H9 (cell line): ENCODE results near the gene STX2. TPM values are rescaled to one million over a fixed set of nuclear protein-coding genes. Genes with fewer than 3 reads are reported as not detected.
"Not testable (repeated sequence)": the region's sequence is repeated elsewhere in the genome, so short reads cannot be mapped to it uniquely, and the experiment has no call there.

Source experiments
- DNase-seq: peaks from one replicate; pipeline ENCODE4 v3.0.0-alpha.2; 2017
- H2AFZ ChIP-seq: one replicate; pipeline ENCODE4 v1.6.1; 2013; ENCODE audit warnings: mild to moderate bottlenecking, low read length, control low read depth, moderate library complexity
- H2AK5ac ChIP-seq: 2 replicates; pipeline ENCODE4 v1.6.1; 2013; ENCODE audit warnings: low read length, control low read depth, mixed read lengths; ENCODE audit not compliant: insufficient read length
- H2BK120ac ChIP-seq: one replicate; pipeline ENCODE4 v1.6.1; 2013; ENCODE audit warnings: low read depth, mild to moderate bottlenecking, low read length, control low read depth, inconsistent platforms; ENCODE audit not compliant: poor library complexity, severe bottlenecking
- H2BK12ac ChIP-seq: 2 replicates; pipeline ENCODE4 v1.6.1; 2013; ENCODE audit warnings: low read length, control low read depth, mixed read lengths, low read depth; ENCODE audit not compliant: insufficient read length
- H2BK15ac ChIP-seq: 2 replicates; pipeline ENCODE4 v1.6.1; 2013; ENCODE audit warnings: low read depth, low read length, control low read depth
- H2BK20ac ChIP-seq: one replicate; pipeline ENCODE4 v1.6.1; 2013; ENCODE audit warnings: low read depth, mild to moderate bottlenecking, low read length, control low read depth, inconsistent platforms; ENCODE audit not compliant: poor library complexity, severe bottlenecking
- H2BK5ac ChIP-seq: 2 replicates; pipeline ENCODE4 v1.6.1; 2013; ENCODE audit warnings: low read length, control low read depth, mixed read lengths; ENCODE audit not compliant: insufficient read length
- H3K14ac ChIP-seq: 2 replicates; pipeline ENCODE4 v1.6.1; 2013; ENCODE audit warnings: low read length, control low read depth; ENCODE audit not compliant: insufficient read depth
- H3K18ac ChIP-seq: 2 replicates; pipeline ENCODE4 v1.6.1; 2013; ENCODE audit warnings: low read depth, mild to moderate bottlenecking, mixed read lengths, low read length, control low read depth; ENCODE audit not compliant: insufficient read length
- H3K23ac ChIP-seq: 2 replicates; pipeline ENCODE4 v1.6.1; 2013; ENCODE audit warnings: low read length, control low read depth, mixed read lengths, low read depth; ENCODE audit not compliant: insufficient read length
- H3K23me2 ChIP-seq: 2 replicates; pipeline ENCODE4 v1.6.1; 2013; ENCODE audit warnings: low read depth, mild to moderate bottlenecking, mixed read lengths, low read length, control low read depth; ENCODE audit not compliant: insufficient read length, poor library complexity, severe bottlenecking
- H3K27ac ChIP-seq: 2 replicates; pipeline ENCODE4 v1.5.1; 2013; ENCODE audit warnings: low read length, control low read depth, mixed read lengths, low read depth; ENCODE audit not compliant: insufficient read length
- H3K27me3 ChIP-seq: 2 replicates; pipeline ENCODE4 v1.6.1; 2013; ENCODE audit warnings: low read length, control low read depth, inconsistent platforms; ENCODE audit not compliant: insufficient read depth
- H3K4ac ChIP-seq: 2 replicates; pipeline ENCODE4 v1.6.1; 2013; ENCODE audit warnings: low read depth, mild to moderate bottlenecking, control low read depth, inconsistent platforms, low read length, moderate library complexity
- H3K4me1 ChIP-seq: 2 replicates; pipeline ENCODE4 v1.6.1; 2013; ENCODE audit warnings: low read length, control low read depth, inconsistent platforms; ENCODE audit not compliant: insufficient read depth
- H3K4me2 ChIP-seq: 2 replicates; pipeline ENCODE4 v1.6.1; 2013; ENCODE audit warnings: low read length, control low read depth, mixed read lengths; ENCODE audit not compliant: insufficient read length, insufficient read depth
- H3K56ac ChIP-seq: 2 replicates; pipeline ENCODE4 v1.6.1; 2013; ENCODE audit warnings: low read depth, mild to moderate bottlenecking, mixed read lengths, low read length, control low read depth; ENCODE audit not compliant: insufficient read length
- H3K79me1 ChIP-seq: 2 replicates; pipeline ENCODE4 v1.6.1; 2013; ENCODE audit warnings: low read depth, mild to moderate bottlenecking, moderate library complexity, low read length, control low read depth, inconsistent platforms; ENCODE audit not compliant: insufficient read depth, poor library complexity, severe bottlenecking
- H3K79me2 ChIP-seq: 2 replicates; pipeline ENCODE4 v1.6.1; 2013; ENCODE audit warnings: low read length, control low read depth, inconsistent platforms; ENCODE audit not compliant: insufficient read depth
- H3K9ac ChIP-seq: 2 replicates; pipeline ENCODE4 v1.6.1; 2013; ENCODE audit warnings: low read length, control low read depth, mixed read lengths; ENCODE audit not compliant: insufficient read length; ENCODE audit errors: extremely low read depth
- H3K9me3 ChIP-seq: one replicate; pipeline ENCODE4 v1.6.1; 2013; ENCODE audit warnings: low read depth, low read length, inconsistent platforms; ENCODE audit not compliant: control insufficient read depth
- H3T11ph ChIP-seq: one replicate; pipeline ENCODE4 v1.6.1; 2013; ENCODE audit warnings: mild to moderate bottlenecking, low read length, control low read depth, inconsistent platforms
- H4K20me1 ChIP-seq: one replicate; pipeline ENCODE4 v1.6.1; 2013; ENCODE audit not compliant: control insufficient read depth, insufficient read length, insufficient read depth
- H4K5ac ChIP-seq: 2 replicates; pipeline ENCODE4 v1.6.1; 2013; ENCODE audit warnings: low read depth, mild to moderate bottlenecking, mixed read lengths, low read length, control low read depth; ENCODE audit not compliant: insufficient read length
- H4K8ac ChIP-seq: replicated peaks from 2 replicates; pipeline ENCODE4 v1.6.1; 2013; ENCODE audit warnings: low read length, control low read depth, mixed read lengths, low read depth; ENCODE audit not compliant: insufficient read length
- H4K91ac ChIP-seq: 2 replicates; pipeline ENCODE4 v1.6.1; 2013; ENCODE audit warnings: low read depth, mild to moderate bottlenecking, moderate library complexity, mixed read lengths, low read length, control low read depth; ENCODE audit not compliant: insufficient read length
- H3K27ac Mint-ChIP-seq, 3 experiments: 2 replicates in 2 of 3; 3 replicates in 1 of 3; pipeline ENCODE4 v1.8.0; 2020 to 2021; ENCODE audit warnings: mixed read lengths in 3 of 3, mild to moderate bottlenecking in 1 of 3, moderate library complexity in 1 of 3
- H3K27me3 Mint-ChIP-seq: 2 replicates; pipeline ENCODE4 v1.8.0; 2021; ENCODE audit warnings: low read depth, mild to moderate bottlenecking, moderate library complexity, mixed read lengths
- H3K36me3 Mint-ChIP-seq, 3 experiments: 2 replicates in 2 of 3; 3 replicates in 1 of 3; pipeline ENCODE4 v1.8.0; 2020 to 2021; ENCODE audit warnings: low read depth in 3 of 3, mixed read lengths in 3 of 3; ENCODE audit not compliant: insufficient read depth in 1 of 3
- H3K4me1 Mint-ChIP-seq, 2 experiments: 2 replicates each; pipeline ENCODE4 v1.8.0; 2020; ENCODE audit warnings: mixed read lengths in 2 of 2
- H3K4me3 Mint-ChIP-seq, 2 experiments: 2 replicates in 1 of 2; 3 replicates in 1 of 2; pipeline ENCODE4 v1.8.0; 2020 to 2021; ENCODE audit warnings: mild to moderate bottlenecking in 2 of 2, mixed read lengths in 2 of 2, moderate library complexity in 1 of 2
- H3K9me3 Mint-ChIP-seq, 2 experiments: 2 replicates in 1 of 2; 3 replicates in 1 of 2; pipeline ENCODE4 v1.8.0; 2020; ENCODE audit warnings: mild to moderate bottlenecking in 2 of 2, mixed read lengths in 2 of 2, moderate library complexity in 1 of 2
- WGBS: extraction: QIAGEN DNeasy Blood & Tissue Kit; methylation state at CpG from one replicate; pipeline ENCODE4 v1.1.7; 2013; ENCODE audit warnings: missing lambda C conversion rate, low lambda C conversion rate, mixed read lengths; ENCODE audit not compliant: insufficient read length; ENCODE audit errors: extremely low coverage; 5-methylcytosine and 5-hydroxymethylcytosine counted together
- total RNA-seq: library from RNA; stranded (reverse); gene quantifications from 2 replicates; pipeline ENCODE4 v1.2.1, GENCODE V29; 2021
- TF ChIP-seq, protein P1 (sequence below): fragments of 200-600 bp; sonication (generic); conservative IDR thresholded peaks from 3 replicates; pipeline ENCODE4 v1.8.0; 2021; ENCODE audit warnings: antibody characterized with exemption, mild to moderate bottlenecking

The STX2 gene
- total RNA-seq, 1 experiment from 2014 or later: 19.4 TPM

DNA sequence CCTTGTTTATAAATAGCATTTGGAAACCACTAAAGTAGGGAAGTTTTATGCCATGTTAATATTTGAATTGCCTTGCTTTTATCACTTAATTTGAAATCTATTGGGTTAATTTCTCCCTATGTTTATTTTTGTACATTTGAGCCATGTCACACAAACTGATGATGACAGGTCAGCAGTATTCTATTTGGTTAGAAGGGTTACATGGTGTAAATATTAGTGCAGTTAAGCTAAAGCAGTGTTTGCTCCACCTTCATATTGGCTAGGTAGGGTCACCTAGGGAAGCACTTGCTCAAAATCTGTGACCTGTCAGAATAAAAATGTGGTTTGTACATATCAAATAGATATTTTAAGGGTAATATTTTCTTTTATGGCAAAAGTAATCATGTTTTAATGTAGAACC, 37.2 kb upstream of the STX2 start:
- H2BK15ac ChIP-seq: no peak overlapping the region
- no peak overlapping the region for H4K91ac ChIP-seq
- no peaks in the 10 kb centered on the region for H3K27me3 ChIP-seq
- no peak overlapping the region for H2BK20ac ChIP-seq
- H3K14ac ChIP-seq: no peak overlapping the region
- no peak overlapping the region for H2BK12ac ChIP-seq
- H4K5ac ChIP-seq: no peak overlapping the region
- no peak overlapping the region for H2AFZ ChIP-seq
- H3K23me2 ChIP-seq: peaks cover 11% of the 10 kb centered on the region
- no peak for DNase-seq
- H2BK120ac ChIP-seq: no peak overlapping the region
- Mint-ChIP-seq H3K4me3 (no peak overlapping the region; a peak in 1 of 5 replicates), H3K36me3 (peaks cover 43 to 55% (median 52%) of the 10 kb centered on the region in 3 experiments), H3K9me3 (peaks cover 0 to 2% of the 10 kb centered on the region in 2 experiments; a peak in 1 of 5 replicates), H3K4me1 (peaks cover 55 to 62% of the 10 kb centered on the region in 2 experiments), H3K27me3 (no peaks in the 10 kb centered on the region; the same call in 1 of the 2 replicates), H3K27ac (no peak overlapping the region)
- TF ChIP-seq, protein P1, sequence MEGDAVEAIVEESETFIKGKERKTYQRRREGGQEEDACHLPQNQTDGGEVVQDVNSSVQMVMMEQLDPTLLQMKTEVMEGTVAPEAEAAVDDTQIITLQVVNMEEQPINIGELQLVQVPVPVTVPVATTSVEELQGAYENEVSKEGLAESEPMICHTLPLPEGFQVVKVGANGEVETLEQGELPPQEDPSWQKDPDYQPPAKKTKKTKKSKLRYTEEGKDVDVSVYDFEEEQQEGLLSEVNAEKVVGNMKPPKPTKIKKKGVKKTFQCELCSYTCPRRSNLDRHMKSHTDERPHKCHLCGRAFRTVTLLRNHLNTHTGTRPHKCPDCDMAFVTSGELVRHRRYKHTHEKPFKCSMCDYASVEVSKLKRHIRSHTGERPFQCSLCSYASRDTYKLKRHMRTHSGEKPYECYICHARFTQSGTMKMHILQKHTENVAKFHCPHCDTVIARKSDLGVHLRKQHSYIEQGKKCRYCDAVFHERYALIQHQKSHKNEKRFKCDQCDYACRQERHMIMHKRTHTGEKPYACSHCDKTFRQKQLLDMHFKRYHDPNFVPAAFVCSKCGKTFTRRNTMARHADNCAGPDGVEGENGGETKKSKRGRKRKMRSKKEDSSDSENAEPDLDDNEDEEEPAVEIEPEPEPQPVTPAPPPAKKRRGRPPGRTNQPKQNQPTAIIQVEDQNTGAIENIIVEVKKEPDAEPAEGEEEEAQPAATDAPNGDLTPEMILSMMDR: no peak
- H3K4me1 ChIP-seq: peaks cover 2% of the 10 kb centered on the region; the same call in 1 of the 2 replicates
- H3K4ac ChIP-seq: no peak overlapping the region
- H3K9ac ChIP-seq: no peak overlapping the region
- no peak overlapping the region for H4K8ac ChIP-seq
- H3K27ac ChIP-seq: no peak overlapping the region
- H3K56ac ChIP-seq: no peak overlapping the region
- no peak overlapping the region for H3K23ac ChIP-seq
- H2BK5ac ChIP-seq: no peak overlapping the region
- H3K79me1 ChIP-seq: no peaks in the 10 kb centered on the region
- peaks cover 7% of the 10 kb centered on the region for H4K20me1 ChIP-seq
- H3K18ac ChIP-seq: no peak overlapping the region
- peaks cover 13% of the 10 kb centered on the region; the same call in 1 of the 2 replicates for H3K79me2 ChIP-seq
- no peak overlapping the region for H3K4me2 ChIP-seq
- no peaks in the 10 kb centered on the region for H3K9me3 ChIP-seq
- H2AK5ac ChIP-seq: no peak overlapping the region
- H3T11ph ChIP-seq: no peak overlapping the region

DNA sequence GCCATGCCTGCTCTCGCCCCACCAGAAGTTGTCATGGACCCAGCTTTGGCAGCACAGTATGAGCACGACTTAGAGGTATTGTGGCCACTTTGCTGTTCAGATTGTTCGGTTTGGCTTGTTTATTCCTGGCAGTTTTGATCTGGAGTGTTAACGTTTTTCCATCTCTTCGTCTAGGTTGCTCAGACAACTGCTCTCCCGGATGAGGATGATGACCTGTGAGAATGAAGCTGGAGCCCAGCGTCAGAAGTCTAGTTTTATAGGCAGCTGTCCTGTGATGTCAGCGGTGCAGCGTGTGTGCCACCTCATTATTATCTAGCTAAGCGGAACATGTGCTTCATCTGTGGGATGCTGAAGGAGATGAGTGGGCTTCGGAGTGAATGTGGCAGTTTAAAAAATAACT, 36.7 kb upstream of the STX2 start:
- H2BK120ac ChIP-seq, H3K9me3 Mint-ChIP-seq, H3K4ac ChIP-seq, H2BK15ac ChIP-seq, H3K14ac ChIP-seq, H3K9ac ChIP-seq, H3K27ac ChIP-seq, H2AFZ ChIP-seq, H4K20me1 ChIP-seq, H2AK5ac ChIP-seq, H3K4me2 ChIP-seq, H3K18ac ChIP-seq, H2BK20ac ChIP-seq, H2BK5ac ChIP-seq, H4K5ac ChIP-seq, H4K8ac ChIP-seq, H3K27me3 ChIP-seq, H3K79me1 ChIP-seq, DNase-seq, H3K56ac ChIP-seq, H3K23ac ChIP-seq, H4K91ac ChIP-seq, H3K4me1 ChIP-seq, H3K27me3 Mint-ChIP-seq, H3T11ph ChIP-seq, H3K9me3 ChIP-seq, H2BK12ac ChIP-seq: not testable (repeated sequence)
- peaks cover 58 to 66% of the 10 kb centered on the region in 2 experiments for H3K4me1 Mint-ChIP-seq
- peak overlapping the region in 1 of 2 experiments; percentile 22; a peak in 3 of 5 replicates for H3K4me3 Mint-ChIP-seq
- H3K79me2 ChIP-seq: peaks cover 13% of the 10 kb centered on the region; the same call in 1 of the 2 replicates
- peaks cover 12% of the 10 kb centered on the region for H3K23me2 ChIP-seq
- no CpG with 5 or more reads among the region's 11 CpGs for WGBS
- H3K27ac Mint-ChIP-seq: peak overlapping the region in 2 of 3 experiments; percentile 20 to 95; a peak in 3 of 7 replicates
- peaks cover 43 to 55% (median 52%) of the 10 kb centered on the region in 3 experiments for H3K36me3 Mint-ChIP-seq
